ENCODE results near the gene MDN1.

DNA sequence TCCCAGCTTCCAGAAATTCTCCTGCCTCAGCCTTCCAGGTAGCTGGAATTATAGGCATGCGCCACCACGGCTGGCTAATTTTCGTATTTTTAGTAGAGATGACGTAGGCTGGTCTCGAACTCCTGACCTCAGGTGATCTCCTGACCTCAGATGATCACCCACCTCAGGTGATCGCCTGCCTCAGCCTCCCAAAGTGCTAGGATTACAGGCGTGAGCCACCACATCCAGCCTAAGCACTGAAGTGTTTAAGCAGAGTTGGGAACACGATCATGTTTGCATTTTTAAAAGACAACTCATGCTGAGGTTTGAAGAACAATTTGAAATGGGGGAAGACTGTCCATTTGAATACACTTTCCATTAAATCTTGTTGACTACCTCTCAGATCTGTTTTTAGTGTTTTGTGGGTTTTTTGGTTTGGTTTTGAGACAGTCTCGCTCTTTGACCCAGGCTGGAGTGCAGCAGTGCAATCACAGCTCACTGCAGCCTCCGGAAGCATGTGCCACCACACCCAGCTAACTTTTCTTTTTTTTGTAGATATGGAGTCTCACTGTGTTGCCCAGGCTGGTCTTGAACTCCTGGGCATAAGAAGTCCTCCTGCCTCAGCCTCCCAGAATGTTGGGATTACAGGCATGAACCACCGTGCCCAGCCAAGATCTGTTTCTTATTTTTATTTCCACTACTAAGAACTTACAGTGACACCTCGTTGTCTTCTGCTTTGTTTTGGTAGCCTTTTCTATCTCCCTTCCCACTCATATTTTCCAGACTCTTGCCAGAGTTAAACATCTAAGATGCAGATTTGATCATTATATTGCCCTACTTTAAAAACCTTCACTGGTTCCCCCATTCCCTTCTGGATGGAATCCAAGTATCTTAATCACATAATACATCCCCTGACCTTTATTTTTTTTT lies 15.5 kb upstream of the MDN1 start:
- TF ChIP-seq, protein P1, sequence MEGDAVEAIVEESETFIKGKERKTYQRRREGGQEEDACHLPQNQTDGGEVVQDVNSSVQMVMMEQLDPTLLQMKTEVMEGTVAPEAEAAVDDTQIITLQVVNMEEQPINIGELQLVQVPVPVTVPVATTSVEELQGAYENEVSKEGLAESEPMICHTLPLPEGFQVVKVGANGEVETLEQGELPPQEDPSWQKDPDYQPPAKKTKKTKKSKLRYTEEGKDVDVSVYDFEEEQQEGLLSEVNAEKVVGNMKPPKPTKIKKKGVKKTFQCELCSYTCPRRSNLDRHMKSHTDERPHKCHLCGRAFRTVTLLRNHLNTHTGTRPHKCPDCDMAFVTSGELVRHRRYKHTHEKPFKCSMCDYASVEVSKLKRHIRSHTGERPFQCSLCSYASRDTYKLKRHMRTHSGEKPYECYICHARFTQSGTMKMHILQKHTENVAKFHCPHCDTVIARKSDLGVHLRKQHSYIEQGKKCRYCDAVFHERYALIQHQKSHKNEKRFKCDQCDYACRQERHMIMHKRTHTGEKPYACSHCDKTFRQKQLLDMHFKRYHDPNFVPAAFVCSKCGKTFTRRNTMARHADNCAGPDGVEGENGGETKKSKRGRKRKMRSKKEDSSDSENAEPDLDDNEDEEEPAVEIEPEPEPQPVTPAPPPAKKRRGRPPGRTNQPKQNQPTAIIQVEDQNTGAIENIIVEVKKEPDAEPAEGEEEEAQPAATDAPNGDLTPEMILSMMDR (conservative IDR thresholded peaks at IDR 0.05; ENCODE audit: low read length), result no peak
- no peak for TF ChIP-seq EZH2phosphoT487 (IDR thresholded peaks at IDR 0.05; ENCODE audit: borderline replicate concordance, low read depth, low read length)

Measured in OCI-LY7 (cell line).